Eye (tissue), 1 donor: ENCODE data around the gene CHRDL2.
A peak's percentile ranks its signal among the peaks of the same experiment; 100 is the strongest.

ENCODE experiments used
- DNase-seq: peaks from one replicate; pipeline ENCODE4 v3.0.0-alpha.2; 2015

Gene CHRDL2

DNA sequence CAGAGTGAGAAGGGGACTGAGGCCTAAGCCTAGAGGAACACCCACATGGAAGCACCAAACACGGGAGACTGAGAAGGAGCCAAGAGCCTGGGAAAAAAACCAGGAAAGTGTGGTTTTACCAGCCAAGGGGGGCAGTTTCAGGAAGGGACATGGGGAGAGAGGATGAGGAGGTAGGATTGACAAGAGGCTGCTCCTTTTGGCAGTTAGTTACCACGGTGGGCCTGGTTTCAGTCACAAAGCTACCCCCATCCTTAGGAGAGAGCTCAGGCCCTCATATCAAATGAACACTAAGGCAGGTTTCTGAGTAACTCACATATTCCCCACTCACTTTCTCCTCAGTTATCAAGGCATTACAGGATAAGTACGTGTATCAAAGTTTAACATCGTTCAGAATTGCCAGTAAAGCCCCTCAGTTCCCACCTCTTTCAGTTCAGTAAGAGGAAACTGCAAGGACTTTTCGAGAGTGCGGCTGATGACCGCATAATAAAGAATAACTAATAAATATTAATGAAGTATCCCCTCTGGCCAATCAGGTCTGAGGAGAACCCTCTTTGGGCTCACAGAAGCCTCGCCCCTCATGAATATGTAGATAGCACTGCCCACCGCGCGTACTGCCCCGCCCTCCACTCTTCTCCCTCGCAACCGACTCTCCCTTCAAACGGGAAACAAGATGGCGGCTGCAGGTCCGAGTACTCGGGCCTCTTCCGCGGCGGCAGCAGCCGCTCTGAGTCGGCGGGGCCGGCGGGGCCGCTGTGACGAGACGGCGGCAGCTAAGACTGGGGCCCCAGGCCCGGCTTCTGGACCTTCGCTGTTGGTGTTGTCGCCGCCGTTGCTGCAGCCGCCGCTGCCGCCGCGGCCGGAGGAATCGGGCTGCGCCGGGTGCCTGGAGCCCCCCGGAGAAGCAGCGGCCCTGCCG, 17.2 kb upstream of the CHRDL2 start, which contains the start of gene RNF169:
TSS of gene RNF169 (plus strand) at position 639 of the 916 bp plus-strand sequence. CDS start at position 671, 32 bp downstream.
- DNase-seq: peak; percentile 98

- no peak for DNase-seq
These were observed 15.6 kb upstream of the CHRDL2 start for GRCh38 chr11:74746868-74747267.

DNA sequence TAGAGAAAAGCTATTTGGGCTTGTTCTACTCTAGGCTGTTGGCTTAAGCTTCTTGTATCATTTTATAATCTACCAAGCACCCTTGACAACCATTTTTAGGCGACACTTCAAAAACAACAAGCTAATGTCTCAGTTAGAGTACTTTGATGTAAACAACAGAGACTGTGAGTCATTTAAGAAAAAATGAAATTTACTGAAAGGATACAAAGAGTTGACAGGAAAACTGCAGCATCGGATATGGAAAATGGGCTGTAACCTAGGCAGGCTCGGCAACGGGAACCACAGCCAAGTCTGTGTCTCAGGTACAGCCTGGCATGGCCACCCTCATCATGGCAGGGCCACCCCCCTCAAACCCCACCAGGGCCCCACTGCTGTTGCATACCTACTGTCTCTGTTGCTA, 13.1 kb upstream of the CHRDL2 start:
- no peak for DNase-seq

GRCh38 chr11:74743640-74744039, 12.4 kb upstream of the CHRDL2 start:
- DNase-seq: no peak

GRCh38 chr11:74742070-74742469, 10.8 kb upstream of the CHRDL2 start:
- DNase-seq: no peak

- peak; percentile 79 for DNase-seq
These were observed 8.5 kb upstream of the CHRDL2 start for GRCh38 chr11:74739546-74740270.

DNA sequence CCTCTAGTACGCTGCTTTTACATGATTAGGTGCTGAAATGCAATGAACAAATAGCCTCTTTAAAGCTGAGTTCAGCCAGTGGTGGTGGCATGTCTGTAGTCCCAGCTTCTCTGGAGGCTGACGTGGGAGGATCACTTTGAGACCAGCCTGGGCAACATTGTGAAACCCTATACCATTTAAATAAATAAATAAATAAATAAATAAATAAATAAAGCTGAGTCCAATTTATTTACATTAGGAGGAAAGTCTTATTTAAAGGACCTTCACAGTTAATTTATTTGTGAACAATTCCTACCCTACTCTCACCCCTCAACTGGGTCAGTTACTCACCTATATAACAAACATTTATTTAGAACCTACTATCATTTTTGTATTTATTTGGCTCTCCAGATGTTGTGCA, 4.8 kb upstream of the CHRDL2 start:
- no peak for DNase-seq

DNA sequence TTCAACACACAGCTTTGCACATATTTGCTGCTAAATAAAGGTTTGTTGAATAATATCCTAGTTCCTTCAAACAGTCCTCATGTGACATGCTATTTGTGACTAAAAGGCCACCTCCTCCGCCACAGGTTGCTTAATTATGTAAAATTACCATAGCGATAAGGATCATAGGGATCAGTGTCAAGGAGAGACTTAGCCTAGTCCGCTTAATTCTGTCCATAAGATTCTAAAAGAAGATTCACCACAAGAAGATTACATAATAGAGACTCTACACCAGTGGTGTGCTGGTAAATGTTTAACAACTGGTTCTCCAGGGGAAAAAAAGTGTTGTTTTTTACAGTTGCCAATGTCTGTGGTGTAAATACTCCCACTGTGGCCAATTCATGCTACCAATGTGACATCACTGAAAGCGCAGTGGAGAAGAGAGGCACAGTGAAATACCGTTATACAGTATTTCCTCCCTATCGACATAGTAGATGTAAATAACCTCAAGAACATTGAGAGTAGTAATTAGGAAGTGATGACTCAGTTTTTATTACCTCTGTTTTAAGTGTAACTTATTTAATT, 4.2 kb upstream of the CHRDL2 start:
- DNase-seq: no peak

DNA sequence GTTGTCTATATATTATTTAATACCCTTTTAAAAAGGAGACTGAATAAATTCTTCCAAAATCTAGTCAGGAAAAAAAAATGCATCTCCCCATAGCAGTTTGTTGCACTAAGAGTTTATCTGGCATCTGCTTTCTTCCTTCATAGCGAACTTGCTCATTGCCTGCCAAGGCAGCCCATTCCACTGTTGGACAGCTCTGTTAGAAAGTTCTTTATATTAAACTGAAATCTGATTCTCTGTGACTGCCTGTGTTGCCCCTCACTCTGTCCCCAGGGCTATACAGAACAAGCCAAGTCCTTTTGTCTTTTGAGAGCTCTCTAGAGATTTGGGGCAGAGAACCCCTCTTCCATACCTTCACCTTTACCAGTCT, 3.3 kb upstream of the CHRDL2 start:
- no peak for DNase-seq

DNA sequence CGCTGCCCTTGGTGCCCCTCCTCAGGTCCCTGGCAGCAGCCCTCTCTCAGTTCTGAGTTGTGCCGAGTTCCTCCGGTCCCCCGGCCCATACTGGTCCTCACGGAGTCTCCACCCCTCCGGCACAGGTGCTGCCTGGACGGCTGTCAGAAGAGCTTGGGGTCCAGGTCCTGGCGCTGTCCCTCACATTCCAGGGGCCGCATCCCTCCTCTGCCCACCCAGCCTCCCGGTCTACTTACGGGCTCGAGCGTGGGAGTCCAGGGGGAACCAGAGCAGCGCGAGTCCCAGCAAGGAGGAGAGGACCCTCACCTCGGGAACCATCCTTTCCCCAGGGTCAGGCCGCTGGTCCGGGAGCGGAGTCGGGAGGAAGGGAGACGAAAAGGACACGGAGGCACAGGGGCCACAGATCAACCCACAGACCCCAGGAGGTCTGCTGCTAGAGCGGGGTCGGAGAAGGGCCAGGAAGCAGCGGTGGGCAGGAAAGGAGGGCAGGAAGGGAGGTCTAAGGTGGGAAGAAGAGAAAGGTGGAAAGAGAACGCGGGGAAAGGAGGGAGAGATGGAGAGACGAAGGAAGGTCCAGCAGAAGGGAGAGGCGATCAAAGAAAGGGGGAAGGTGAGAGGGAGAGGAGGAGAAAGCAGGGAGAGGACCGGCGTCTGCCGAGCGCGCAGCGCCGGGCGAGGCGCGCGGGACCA, 510 bp downstream of the CHRDL2 start:
- DNase-seq: peak; percentile 29

GRCh38 chr11:74729397-74729796, 1.8 kb downstream of the CHRDL2 start:
- DNase-seq: no peak

- DNase-seq: peak; percentile 85
These were observed 4.6 kb downstream of the CHRDL2 start for GRCh38 chr11:74726547-74727182.

- no peak for DNase-seq
These were observed 5.5 kb downstream of the CHRDL2 start for GRCh38 chr11:74725701-74726100.

DNA sequence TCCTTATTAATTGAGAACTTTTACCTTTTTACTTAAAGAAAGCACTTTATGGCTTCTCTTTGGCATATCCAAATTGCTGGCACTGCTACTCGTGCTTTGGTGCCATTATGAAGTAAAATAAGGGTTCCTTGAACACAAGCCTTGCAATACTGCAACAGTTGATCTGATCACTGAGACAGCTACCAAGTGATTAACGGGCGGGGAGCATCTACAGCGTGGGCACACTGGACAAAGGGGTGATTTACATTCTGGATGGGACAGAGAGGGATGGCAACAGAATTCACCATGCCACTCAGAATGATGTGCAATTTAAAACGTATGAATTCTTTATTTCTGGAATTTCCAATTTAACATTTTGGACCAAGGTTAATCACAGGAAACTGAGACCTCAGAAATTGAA, 7.7 kb downstream of the CHRDL2 start:
- DNase-seq: no peak

GRCh38 chr11:74721479-74721835, 9.8 kb downstream of the CHRDL2 start:
- DNase-seq: no peak

DNA sequence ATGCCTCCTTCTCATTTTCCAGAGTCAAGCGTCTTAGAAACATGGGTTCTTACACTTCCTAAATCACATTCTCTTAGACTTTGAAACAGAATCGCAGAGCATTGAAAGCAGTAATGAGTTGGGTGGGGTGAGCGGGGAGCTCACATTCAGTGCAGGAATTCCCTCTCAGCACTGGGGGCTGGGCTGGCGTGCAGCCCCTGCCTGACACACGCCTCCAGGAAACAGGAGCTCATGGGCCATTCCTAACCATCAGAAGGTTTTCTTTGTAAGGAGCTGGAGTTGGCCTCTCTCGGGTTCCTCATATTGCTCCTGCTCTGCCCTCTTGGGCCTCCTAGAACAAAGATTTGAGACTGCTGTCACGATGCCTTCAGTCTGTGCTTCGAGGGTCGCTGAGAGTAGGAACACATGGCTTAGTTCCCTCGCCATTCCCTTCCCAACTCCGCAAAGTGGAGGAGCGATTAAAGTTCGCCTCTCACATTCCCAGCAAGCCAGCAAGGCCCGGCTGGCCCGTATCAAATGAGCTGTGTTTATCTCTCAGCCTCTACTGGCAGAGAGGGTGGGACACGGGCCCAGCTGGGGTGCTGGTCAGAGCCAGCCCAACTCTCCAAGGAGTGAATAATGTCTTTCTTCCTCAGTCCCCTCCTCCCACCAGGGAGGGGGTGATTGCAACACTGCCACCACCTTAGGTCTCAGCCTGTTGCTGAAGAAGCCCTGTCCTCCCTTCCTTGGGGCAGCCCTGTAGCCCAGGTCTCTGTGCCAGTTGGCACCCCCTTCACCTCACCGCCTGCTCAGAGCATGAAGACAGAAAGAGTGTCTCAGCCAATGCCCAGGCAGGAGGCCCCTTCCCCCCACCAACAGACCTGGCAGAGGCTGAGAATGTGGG, 10.4 kb downstream of the CHRDL2 start:
- peak; percentile 36 for DNase-seq

DNA sequence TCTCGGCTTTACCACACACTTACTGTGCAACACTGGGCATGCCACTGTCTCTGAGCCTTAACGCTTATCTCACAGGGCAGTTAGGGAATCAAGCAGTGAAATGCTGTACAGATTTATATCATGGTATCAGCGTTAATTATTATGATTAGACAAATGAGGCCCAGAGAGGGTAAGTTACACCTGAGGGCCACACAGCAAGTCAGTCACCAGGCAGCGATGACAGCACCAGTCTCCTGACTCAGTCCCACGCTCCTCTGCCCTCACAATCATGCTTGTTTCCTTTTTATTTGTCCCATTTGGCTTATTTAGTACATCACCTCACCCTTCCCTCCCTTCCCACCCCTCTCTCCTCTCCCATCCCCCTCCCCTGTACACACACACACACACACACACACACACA, 12.2 kb downstream of the CHRDL2 start:
- no peak for DNase-seq

GRCh38 chr11:74717221-74717969, 13.8 kb downstream of the CHRDL2 start:
- peak; percentile 31 for DNase-seq

GRCh38 chr11:74714904-74715303, 16.3 kb downstream of the CHRDL2 start:
- DNase-seq: no peak

GRCh38 chr11:74713686-74714085, 17.5 kb downstream of the CHRDL2 start:
- DNase-seq: no peak
